Neuronal stem cell (in vitro differentiated cells): ENCODE measurements around the gene ANKRD39.
A peak's percentile ranks its signal among the peaks of the same experiment; 100 is the strongest.

Source experiments
- DNase-seq: peaks from one replicate; pipeline ENCODE4 v3.0.0-alpha.2; 2013; ENCODE audit warnings: low spot score
- H2AFZ ChIP-seq: one replicate; pipeline ENCODE4 v1.6.1; 2013; ENCODE audit warnings: mild to moderate bottlenecking, low read length, inconsistent platforms
- H2AK5ac ChIP-seq: 2 replicates; pipeline ENCODE4 v1.6.1; 2013; ENCODE audit warnings: low read depth, mild to moderate bottlenecking, inconsistent platforms, low read length, moderate library complexity, mixed read lengths
- H2BK120ac ChIP-seq: 2 replicates; pipeline ENCODE4 v1.6.1; 2013; ENCODE audit warnings: low read depth, mild to moderate bottlenecking, inconsistent platforms, low read length, moderate library complexity, mixed read lengths
- H2BK12ac ChIP-seq: one replicate; pipeline ENCODE4 v1.6.1; 2013; ENCODE audit warnings: low read length, inconsistent platforms
- H2BK15ac ChIP-seq: 2 replicates; pipeline ENCODE4 v1.6.1; 2013; ENCODE audit warnings: mild to moderate bottlenecking, low read length, inconsistent platforms, mixed read lengths
- H2BK5ac ChIP-seq: one replicate; pipeline ENCODE4 v1.6.1; 2013; ENCODE audit warnings: inconsistent platforms, mild to moderate bottlenecking, low read length, moderate library complexity
- H3K14ac ChIP-seq: one replicate; pipeline ENCODE4 v1.6.1; 2013; ENCODE audit warnings: low read length, inconsistent platforms
- H3K18ac ChIP-seq: 2 replicates; pipeline ENCODE4 v1.6.1; 2013; ENCODE audit warnings: low read length, inconsistent platforms
- H3K23ac ChIP-seq: 2 replicates; pipeline ENCODE4 v1.6.1; 2013; ENCODE audit warnings: low read depth, mild to moderate bottlenecking, mixed read lengths, low read length, inconsistent platforms; ENCODE audit not compliant: poor library complexity
- H3K27ac ChIP-seq: replicated peaks from 3 replicates; pipeline ENCODE4 v1.5.1; 2013; ENCODE audit warnings: low read length, inconsistent platforms
- H3K27me3 ChIP-seq, 3 experiments: 2 replicates each; pipeline ENCODE4 v1.6.1; 2013; ENCODE audit warnings: low read length in 3 of 3, mild to moderate bottlenecking in 2 of 3, inconsistent platforms in 1 of 3, low read depth in 1 of 3, mixed read lengths in 1 of 3, moderate library complexity in 1 of 3; ENCODE audit not compliant: control insufficient read depth in 3 of 3, insufficient read depth in 3 of 3
- H3K36me3 ChIP-seq, 2 donors: replicated peaks in 1 of 2; 2 replicates each; pipeline ENCODE4 v1.6.1; 2013; ENCODE audit warnings: low read length in 2 of 2; ENCODE audit not compliant: control insufficient read depth in 2 of 2, insufficient read depth in 2 of 2
- H3K4ac ChIP-seq: 2 replicates; pipeline ENCODE4 v1.6.1; 2013; ENCODE audit warnings: inconsistent platforms, mild to moderate bottlenecking, low read length, moderate library complexity
- H3K4me1 ChIP-seq, 2 donors: 1 replicate in 1 of 2; 2 replicates in 1 of 2; pipeline ENCODE4 v1.6.1; 2013; ENCODE audit warnings: low read length in 2 of 2, low read depth in 1 of 2; ENCODE audit not compliant: control insufficient read depth in 2 of 2, insufficient read depth in 1 of 2
- H3K4me2 ChIP-seq: one replicate; pipeline ENCODE4 v1.6.1; 2013; ENCODE audit warnings: mild to moderate bottlenecking, low read length, inconsistent platforms; ENCODE audit not compliant: insufficient read depth, poor library complexity, severe bottlenecking
- H3K4me3 ChIP-seq, 2 donors: 2 replicates each; pipeline ENCODE4 v1.5.1; 2013; ENCODE audit warnings: low read length in 2 of 2, mild to moderate bottlenecking in 2 of 2, inconsistent platforms in 1 of 2, moderate library complexity in 1 of 2
- H3K79me1 ChIP-seq: one replicate; pipeline ENCODE4 v1.6.1; 2013; ENCODE audit warnings: low read depth, mild to moderate bottlenecking, inconsistent platforms, low read length, moderate library complexity
- H3K9ac ChIP-seq: one replicate; pipeline ENCODE4 v1.6.1; 2013; ENCODE audit warnings: mild to moderate bottlenecking, low read depth, low read length, inconsistent platforms; ENCODE audit not compliant: poor library complexity
- H3K9me3 ChIP-seq, 2 donors: replicated peaks in 1 of 2; 2 replicates each; pipeline versions ENCODE3 to v1.6.1; 2013; ENCODE audit warnings: low read length in 2 of 2, mild to moderate bottlenecking in 2 of 2, inconsistent platforms in 1 of 2, low read depth in 1 of 2, mixed read lengths in 1 of 2, moderate library complexity in 1 of 2; ENCODE audit not compliant: control insufficient read depth in 2 of 2, insufficient read depth in 1 of 2
- H4K8ac ChIP-seq: one replicate; pipeline ENCODE4 v1.6.1; 2013; ENCODE audit warnings: low read depth, mild to moderate bottlenecking, inconsistent platforms, low read length, moderate library complexity
- H4K91ac ChIP-seq: one replicate; pipeline ENCODE4 v1.6.1; 2013; ENCODE audit warnings: low read length, low read depth, mild to moderate bottlenecking, inconsistent platforms; ENCODE audit not compliant: poor library complexity
- whole genome bisulfite sequencing, 2 donors: extraction: QIAGEN DNeasy Blood & Tissue Kit; methylation state at CpG; one replicate each; pipeline ENCODE4 v1.1.7; 2013; ENCODE audit warnings: missing lambda C conversion rate in 2 of 2, mixed read lengths in 1 of 2; ENCODE audit not compliant: insufficient read length in 2 of 2, insufficient replicate concordance in 1 of 2; ENCODE audit errors: extremely low coverage in 2 of 2; 5-methylcytosine and 5-hydroxymethylcytosine counted together

Gene ANKRD39

DNA sequence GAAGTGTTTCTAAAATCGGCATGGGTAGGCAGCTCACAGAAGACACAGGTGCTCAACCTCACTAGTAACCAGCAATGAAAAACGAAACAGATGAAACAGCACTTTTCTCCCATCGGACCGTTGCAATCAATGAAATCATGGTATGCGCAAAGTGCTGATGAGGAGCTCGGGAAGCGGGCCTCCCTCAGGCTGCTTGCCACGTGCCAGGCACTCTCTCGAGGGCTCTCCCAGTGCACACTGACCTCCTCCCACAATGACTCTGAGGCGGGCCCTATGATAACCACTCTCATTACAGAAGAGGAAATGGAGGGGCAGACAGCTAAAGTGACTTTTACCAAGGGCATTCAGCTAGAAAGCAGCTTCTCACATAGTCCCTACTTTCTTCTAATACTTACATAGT is 10.2 kb downstream of the ANKRD39 start:
- no peak for DNase-seq
- Histone ChIP-seq H3K9me3 (no peaks in the 10 kb centered on the region), H2BK12ac (no peak overlapping the region), H2AFZ (no peak overlapping the region), H4K91ac (no peak overlapping the region), H3K36me3 (peaks cover 19 to 52% of the 10 kb centered on the region in 2 donors), H3K14ac (no peak overlapping the region), H2BK15ac (no peak overlapping the region), H2AK5ac (no peak overlapping the region), H2BK5ac (no peak overlapping the region), H3K4ac (no peak overlapping the region), H3K27me3 (no peaks in the 10 kb centered on the region), H3K4me3 (no peak overlapping the region), H3K27ac (no peak overlapping the region), H3K79me1 (peaks cover 3% of the 10 kb centered on the region), H2BK120ac (no peak overlapping the region), H3K9ac (no peak overlapping the region), H4K8ac (no peak overlapping the region), H3K4me2 (no peak overlapping the region), H3K23ac (no peak overlapping the region), H3K18ac (no peak overlapping the region), H3K4me1 (peaks cover 1 to 8% of the 10 kb centered on the region in 2 donors)
- whole genome bisulfite sequencing, 2 donors = no CpG with 5 or more reads among the region's 10 CpGs

DNA sequence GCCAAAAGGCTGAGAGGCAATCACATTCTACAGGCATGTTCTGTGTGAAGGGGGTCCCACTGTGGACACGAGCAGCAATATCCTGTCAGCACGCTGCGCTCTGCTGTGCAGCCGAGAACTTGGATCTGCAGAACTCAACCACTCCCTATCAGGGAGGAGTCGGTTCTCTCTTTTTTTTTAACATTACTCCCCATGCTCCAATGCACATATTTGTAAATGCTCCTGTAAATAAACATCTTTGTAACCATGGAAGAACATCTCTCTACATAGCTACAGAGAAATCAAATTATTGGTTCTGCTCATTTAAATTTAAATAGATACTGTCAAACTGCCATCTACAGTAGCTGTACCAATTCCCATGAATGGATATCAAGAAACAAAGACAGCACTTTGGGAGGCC is 11.0 kb downstream of the ANKRD39 start:
- no peak overlapping the region for H4K91ac ChIP-seq
- H3K4ac ChIP-seq = no peak overlapping the region
- no peak overlapping the region for H2AFZ ChIP-seq
- no peaks in the 10 kb centered on the region for H3K27me3 ChIP-seq
- no peak overlapping the region for H2BK5ac ChIP-seq
- H2BK12ac ChIP-seq = no peak overlapping the region
- no peak overlapping the region for H4K8ac ChIP-seq
- H2BK120ac ChIP-seq = no peak overlapping the region
- no peak for DNase-seq
- H3K23ac ChIP-seq = no peak overlapping the region
- no peak overlapping the region for H3K14ac ChIP-seq
- H3K4me2 ChIP-seq = no peak overlapping the region
- H3K79me1 ChIP-seq = peaks cover 4% of the 10 kb centered on the region
- H2AK5ac ChIP-seq = no peak overlapping the region
- H3K4me3 ChIP-seq = no peak overlapping the region
- H3K4me1 ChIP-seq = peaks cover 1 to 8% of the 10 kb centered on the region in 2 donors
- H3K9me3 ChIP-seq = no peaks in the 10 kb centered on the region
- H3K27ac ChIP-seq = no peak overlapping the region
- no CpG with 5 or more reads among the region's 5 CpGs for WGBS, 2 donors
- H3K18ac ChIP-seq = no peak overlapping the region
- no peak overlapping the region for H3K9ac ChIP-seq
- no peak overlapping the region for H2BK15ac ChIP-seq
- H3K36me3 ChIP-seq = peaks cover 17 to 45% of the 10 kb centered on the region in 2 donors

DNA sequence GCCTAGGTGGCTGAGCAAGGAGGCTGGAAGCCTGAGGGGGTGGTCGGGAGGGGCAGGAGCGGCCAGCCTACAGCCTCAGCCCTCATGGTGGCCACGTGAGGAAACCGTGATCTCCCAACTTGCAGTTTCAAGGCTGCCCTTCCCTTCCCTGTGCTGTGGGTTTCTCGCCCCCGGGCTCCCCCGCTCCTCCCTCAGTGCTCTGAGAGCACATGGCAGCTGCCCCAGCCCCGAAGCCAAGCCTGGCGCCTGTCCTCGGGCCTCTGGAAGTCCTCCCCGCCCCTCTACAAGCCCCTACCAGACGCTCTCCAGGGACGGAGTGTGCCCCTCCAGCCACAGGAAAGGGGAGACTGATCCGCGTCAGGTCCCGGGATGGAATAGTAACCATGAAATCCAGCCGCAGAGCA is 13.4 kb downstream of the ANKRD39 start:
- no peak overlapping the region for H3K4me3 ChIP-seq
- peak overlapping the region; percentile 29 for H3K23ac ChIP-seq
- no peak overlapping the region for H3K18ac ChIP-seq
- H2AFZ ChIP-seq = no peak overlapping the region
- H2BK12ac ChIP-seq = no peak overlapping the region
- H4K91ac ChIP-seq = no peak overlapping the region
- H2BK120ac ChIP-seq = no peak overlapping the region
- no peak overlapping the region for H3K9ac ChIP-seq
- H3K36me3 ChIP-seq = peaks cover 16 to 37% of the 10 kb centered on the region in 2 donors
- no peak overlapping the region for H3K4ac ChIP-seq
- DNase-seq = no peak
- no peak overlapping the region for H3K14ac ChIP-seq
- no peak overlapping the region for H4K8ac ChIP-seq
- H3K27ac ChIP-seq = no peak overlapping the region
- peaks cover 1 to 8% of the 10 kb centered on the region in 2 donors for H3K4me1 ChIP-seq
- H3K27me3 ChIP-seq = no peaks in the 10 kb centered on the region
- no peak overlapping the region for H2BK15ac ChIP-seq
- peaks cover 2% of the 10 kb centered on the region for H3K79me1 ChIP-seq
- no peak overlapping the region for H3K4me2 ChIP-seq
- no peak overlapping the region for H2AK5ac ChIP-seq
- H2BK5ac ChIP-seq = no peak overlapping the region
- H3K9me3 ChIP-seq = no peaks in the 10 kb centered on the region
- no CpG with 5 or more reads among the region's 17 CpGs for WGBS, 2 donors

DNA sequence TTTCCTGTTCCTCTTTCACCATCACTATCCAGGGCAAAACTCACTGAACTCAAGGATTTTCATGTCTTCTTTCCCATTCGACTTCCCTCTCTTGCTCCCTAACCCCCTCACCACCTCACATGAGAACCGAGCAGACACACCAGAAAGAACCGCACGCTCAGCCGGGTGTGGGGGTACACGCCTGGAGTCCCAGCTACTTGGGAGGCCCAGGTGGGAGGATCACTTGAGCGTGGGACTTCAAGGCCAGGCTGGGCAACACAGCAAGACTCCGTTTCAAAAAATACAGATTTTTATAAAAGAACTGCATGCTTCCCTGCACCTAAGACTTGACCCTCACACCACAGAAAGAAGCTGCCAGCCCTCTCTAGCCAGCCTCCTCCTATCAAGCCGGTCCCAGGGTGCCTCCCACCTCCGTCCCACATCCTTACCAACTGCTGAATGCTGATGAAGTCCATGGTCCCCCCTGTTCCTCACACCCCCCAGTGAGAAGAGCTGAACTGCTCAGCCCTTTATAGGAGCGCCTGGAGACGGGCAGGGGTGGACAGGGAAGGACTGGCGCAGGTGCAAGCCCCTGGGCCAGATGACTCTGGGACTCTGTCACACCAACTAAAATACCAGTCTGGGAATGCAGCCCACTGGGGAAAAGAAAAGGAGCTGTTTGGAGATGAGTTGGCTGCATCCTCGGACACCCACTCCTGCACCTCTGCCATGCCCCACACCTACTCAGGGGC is 14.1 kb downstream of the ANKRD39 start, which contains the start of gene ANKRD23:
Gene ANKRD23, minus strand, starts transcription at position 484 of the 731 bp plus-strand sequence. Its CDS starts 29 bp downstream, at position 455.
- Histone ChIP-seq H2AK5ac (no peak within 1 kb of the TSS), H3K4me1 (peaks cover 0 to 6% of the 10 kb centered on the region in 2 donors), H3K23ac (peak within 1 kb of the TSS; percentile 29), H4K91ac (no peak within 1 kb of the TSS), H3K14ac (no peak within 1 kb of the TSS), H3K9ac (no peak within 1 kb of the TSS), H3K4me3 (no peak within 1 kb of the TSS), H2AFZ (no peak within 1 kb of the TSS), H3K27me3 (no peaks in the 10 kb centered on the region), H2BK5ac (no peak within 1 kb of the TSS), H3K4ac (no peak within 1 kb of the TSS), H2BK120ac (no peak within 1 kb of the TSS), H3K4me2 (no peak within 1 kb of the TSS), H3K36me3 (peaks cover 15 to 38% of the 10 kb centered on the region in 2 donors), H3K18ac (no peak within 1 kb of the TSS), H4K8ac (no peak within 1 kb of the TSS), H2BK15ac (no peak within 1 kb of the TSS), H3K27ac (no peak within 1 kb of the TSS), H3K79me1 (peaks cover 2% of the 10 kb centered on the region), H2BK12ac (no peak within 1 kb of the TSS), H3K9me3 (no peaks in the 10 kb centered on the region)
- DNase-seq = no peak
- WGBS, 2 donors = no CpG with 5 or more reads among the region's 14 CpGs
